Measurements from ENCODE around the gene COMMD9. TPM values are rescaled to one million over a fixed set of nuclear protein-coding genes. Genes with fewer than 3 reads are reported as not detected.
A peak's percentile ranks its signal among the peaks of the same experiment; 100 is the strongest.

Gene COMMD9
- polyA plus RNA-seq, 3 donors: 105 to 238 (median 235) TPM

- Mint-ChIP-seq H3K4me1 (peaks cover 23% of the 10 kb centered on the region), H3K36me3 (peaks cover 58 to 69% of the 10 kb centered on the region in 2 donors), H3K27ac (peak overlapping the region in 2 of 7 donors; percentile 6 to 24), H3K27me3 (ENCODE audit: low read depth in 3 of 3) (peaks cover 0 to 2% (median 0%) of the 10 kb centered on the region in 3 donors), H3K9me3 (peaks cover 0 to 6% (median 3%) of the 10 kb centered on the region in 7 donors), H3K4me3 (no peak overlapping the region)
- H3K9ac ChIP-seq (ENCODE audit: insufficient read depth, low read length, poor library complexity, severe bottlenecking): no peak overlapping the region
- peak overlapping the region in 1 of 2 donors; percentile 17 for H3K27ac ChIP-seq (ENCODE audit: low read depth in 1 of 2, low read length in 2 of 2)
- H3K4me3 ChIP-seq (replicated peaks in 1 of 3; ENCODE audit: low read depth in 2 of 3, low read length in 3 of 3): no peak overlapping the region
- no peak for DNase-seq
- peaks cover 0 to 13% of the 10 kb centered on the region in 2 donors for H3K4me1 ChIP-seq (ENCODE audit: control insufficient read depth in 1 of 2, insufficient read depth in 2 of 2, low read length in 2 of 2)
- no peak overlapping the region for H3K4me2 ChIP-seq (replicated peaks; ENCODE audit: extremely low read depth, low read length, poor library complexity, severe bottlenecking)
- H3K79me2 ChIP-seq (ENCODE audit: insufficient read depth, low read length): peaks cover 69% of the 10 kb centered on the region
- WGBS (ENCODE audit: insufficient coverage): no CpG with 5 or more reads among the region's 1 CpG
- H4K20me1 ChIP-seq (ENCODE audit: insufficient read depth, low read length): peaks cover 91% of the 10 kb centered on the region
- peaks cover 0 to 3% of the 10 kb centered on the region in 2 donors for H3K9me3 ChIP-seq (replicated peaks in 1 of 2; ENCODE audit: control insufficient read depth in 1 of 2, insufficient read depth in 1 of 2, low read length in 2 of 2)
- no peak for TF ChIP-seq CTCF (IDR thresholded peaks at IDR 0.05)
- no peaks in the 10 kb centered on the region for H3K27me3 ChIP-seq (ENCODE audit: control insufficient read depth in 2 of 2, insufficient read depth in 2 of 2, low read length in 2 of 2)
- peaks cover 48 to 60% of the 10 kb centered on the region in 2 donors for H3K36me3 ChIP-seq (replicated peaks in 1 of 2; ENCODE audit: control insufficient read depth in 1 of 2, insufficient read depth in 2 of 2, low read length in 2 of 2)
- intact Hi-C loops (cut with micrococcal nuclease): no loop called here
- no peak overlapping the region for H2AFZ ChIP-seq (ENCODE audit: insufficient read depth, low read depth, low read length, poor library complexity, severe bottlenecking)
Observed at GRCh38 chr11:36280531-36280930, 8.7 kb downstream of the COMMD9 start.

- TF ChIP-seq CTCF (IDR thresholded peaks at IDR 0.05): no peak
- over 99% methylated on average over 12 of the region's 13 CpGs for WGBS (ENCODE audit: insufficient coverage)
- Histone ChIP-seq H3K36me3 (replicated peaks in 1 of 2; ENCODE audit: control insufficient read depth in 1 of 2, insufficient read depth in 2 of 2, low read length in 2 of 2) (peaks cover 66 to 78% of the 10 kb centered on the region in 2 donors), H3K27ac (ENCODE audit: low read depth in 1 of 2, low read length in 2 of 2) (peak overlapping the region in 1 of 2 donors; percentile 0), H3K9me3 (replicated peaks in 1 of 2; ENCODE audit: control insufficient read depth in 1 of 2, insufficient read depth in 1 of 2, low read length in 2 of 2) (peaks cover 0 to 3% of the 10 kb centered on the region in 2 donors), H4K20me1 (ENCODE audit: insufficient read depth, low read length) (peaks cover 74% of the 10 kb centered on the region), H3K4me3 (replicated peaks in 1 of 3; ENCODE audit: low read depth in 2 of 3, low read length in 3 of 3) (no peak overlapping the region), H3K4me2 (replicated peaks; ENCODE audit: extremely low read depth, low read length, poor library complexity, severe bottlenecking) (no peak overlapping the region), H3K9ac (ENCODE audit: insufficient read depth, low read length, poor library complexity, severe bottlenecking) (no peak overlapping the region), H3K79me2 (ENCODE audit: insufficient read depth, low read length) (peaks cover 51% of the 10 kb centered on the region), H3K4me1 (ENCODE audit: control insufficient read depth in 1 of 2, insufficient read depth in 2 of 2, low read length in 2 of 2) (peaks cover 0 to 4% of the 10 kb centered on the region in 2 donors), H3K27me3 (ENCODE audit: control insufficient read depth in 2 of 2, insufficient read depth in 2 of 2, low read length in 2 of 2) (no peaks in the 10 kb centered on the region), H2AFZ (ENCODE audit: insufficient read depth, low read depth, low read length, poor library complexity, severe bottlenecking) (no peak overlapping the region)
- H3K9me3 Mint-ChIP-seq: peaks cover 0 to 6% (median 3%) of the 10 kb centered on the region in 7 donors
- intact Hi-C loops (cut with micrococcal nuclease): no loop called here
- H3K4me3 Mint-ChIP-seq: no peak overlapping the region
- H3K4me1 Mint-ChIP-seq: peaks cover 6% of the 10 kb centered on the region
- peak overlapping the region in 1 of 7 donors; percentile 44 for H3K27ac Mint-ChIP-seq
- peaks cover 73 to 86% of the 10 kb centered on the region in 2 donors for H3K36me3 Mint-ChIP-seq
- peaks cover 0 to 2% (median 0%) of the 10 kb centered on the region in 3 donors for H3K27me3 Mint-ChIP-seq (ENCODE audit: low read depth in 3 of 3)
- DNase-seq: no peak
Observed at GRCh38 chr11:36278531-36279282, 10.5 kb downstream of the COMMD9 start.

All from CD14-positive monocyte (primary cell).